ENCODE measurements around the gene BMP8A.
"Not testable (repeated sequence)": the region's sequence is repeated elsewhere in the genome, so short reads cannot be mapped to it uniquely, and the experiment has no call there.

The BMP8A gene

GRCh38 chr1:39508857-39509305, 17.4 kb downstream of the BMP8A start:
- DNase-seq (ENCODE audit: low spot score), result peak; percentile 52
- TF ChIP-seq, protein P1, sequence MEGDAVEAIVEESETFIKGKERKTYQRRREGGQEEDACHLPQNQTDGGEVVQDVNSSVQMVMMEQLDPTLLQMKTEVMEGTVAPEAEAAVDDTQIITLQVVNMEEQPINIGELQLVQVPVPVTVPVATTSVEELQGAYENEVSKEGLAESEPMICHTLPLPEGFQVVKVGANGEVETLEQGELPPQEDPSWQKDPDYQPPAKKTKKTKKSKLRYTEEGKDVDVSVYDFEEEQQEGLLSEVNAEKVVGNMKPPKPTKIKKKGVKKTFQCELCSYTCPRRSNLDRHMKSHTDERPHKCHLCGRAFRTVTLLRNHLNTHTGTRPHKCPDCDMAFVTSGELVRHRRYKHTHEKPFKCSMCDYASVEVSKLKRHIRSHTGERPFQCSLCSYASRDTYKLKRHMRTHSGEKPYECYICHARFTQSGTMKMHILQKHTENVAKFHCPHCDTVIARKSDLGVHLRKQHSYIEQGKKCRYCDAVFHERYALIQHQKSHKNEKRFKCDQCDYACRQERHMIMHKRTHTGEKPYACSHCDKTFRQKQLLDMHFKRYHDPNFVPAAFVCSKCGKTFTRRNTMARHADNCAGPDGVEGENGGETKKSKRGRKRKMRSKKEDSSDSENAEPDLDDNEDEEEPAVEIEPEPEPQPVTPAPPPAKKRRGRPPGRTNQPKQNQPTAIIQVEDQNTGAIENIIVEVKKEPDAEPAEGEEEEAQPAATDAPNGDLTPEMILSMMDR (IDR thresholded peaks at IDR 0.05; ENCODE audit: borderline replicate concordance, control extremely low read depth, extremely low read depth, insufficient read depth, missing control alignments), result no peak
- in situ Hi-C loops (cut with MboI; ENCODE audit: low sequenced_read_pairs, unreplicated experiment), result no loop called here

DNA sequence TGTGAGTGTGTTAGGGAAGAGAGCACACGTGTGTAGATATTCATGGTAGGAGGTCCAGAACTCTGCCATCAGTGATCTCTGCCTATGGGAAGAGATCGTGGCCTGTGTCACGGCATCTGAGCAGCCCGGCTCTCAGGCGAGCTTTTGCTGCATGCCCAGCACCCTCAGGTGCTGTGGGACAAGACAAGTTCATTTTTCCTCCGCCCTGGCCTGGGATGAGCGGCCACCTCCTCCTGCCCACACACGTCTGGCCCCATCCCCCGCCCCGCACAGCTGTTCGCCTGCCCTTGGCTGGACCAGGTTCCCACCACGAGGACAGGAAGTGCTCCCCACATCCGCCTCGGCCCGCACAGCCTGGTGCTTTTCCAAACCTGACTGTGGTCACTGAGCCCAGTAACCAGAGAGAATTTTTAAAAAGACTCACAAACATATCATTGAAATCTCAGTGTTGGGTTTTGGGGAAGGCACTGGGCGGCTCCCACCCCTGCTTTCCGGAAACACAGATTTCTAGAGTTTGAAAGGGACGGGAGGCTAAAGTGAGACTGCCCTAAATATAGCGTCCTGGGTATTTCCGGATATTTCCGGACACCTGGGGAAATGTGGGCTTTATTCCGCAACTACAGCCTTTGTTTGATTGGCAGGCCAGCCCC, 18.0 kb downstream of the BMP8A start:
- TF ChIP-seq, protein P1 (IDR thresholded peaks at IDR 0.05; ENCODE audit: borderline replicate concordance, control extremely low read depth, extremely low read depth, insufficient read depth, missing control alignments), result no peak
- DNase-seq (ENCODE audit: low spot score), result peak; percentile 70
- in situ Hi-C loops (cut with MboI; ENCODE audit: low sequenced_read_pairs, unreplicated experiment), result no loop called here

DNA sequence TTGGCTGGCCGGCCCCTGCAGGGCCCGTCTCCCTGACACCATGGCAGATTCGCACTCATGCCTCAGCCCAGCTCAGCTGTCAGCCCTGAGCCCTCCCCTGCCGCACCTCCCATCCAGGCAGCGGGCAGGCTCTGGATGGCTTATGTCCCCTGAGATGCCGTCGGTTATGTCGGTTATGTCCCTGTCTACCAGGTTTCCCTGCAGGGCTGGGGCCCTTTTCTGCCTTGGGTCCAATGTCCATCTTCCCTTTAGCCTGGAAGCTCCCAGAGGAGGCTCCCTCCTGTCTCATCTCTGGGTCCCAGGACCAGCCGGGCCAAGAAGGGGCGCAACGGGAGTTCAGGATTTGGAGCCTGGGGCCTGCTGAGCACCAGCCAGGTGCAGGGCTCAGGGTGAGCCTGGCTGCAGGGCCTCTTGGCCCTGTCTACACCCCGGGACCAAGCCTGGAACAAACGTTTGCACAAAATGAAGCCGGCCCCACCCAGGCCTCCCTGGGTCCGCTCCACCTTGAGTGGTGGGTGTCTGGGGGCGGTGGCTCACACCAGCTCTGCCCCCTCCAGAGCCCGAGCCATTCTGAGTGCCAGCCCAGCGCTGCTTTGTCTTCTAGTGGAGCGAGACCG, 19.2 kb downstream of the BMP8A start:
- DNase-seq (ENCODE audit: low spot score); in situ Hi-C loops (cut with MboI; ENCODE audit: low sequenced_read_pairs, unreplicated experiment): not testable (repeated sequence)

- in situ Hi-C loops (cut with MboI; ENCODE audit: low sequenced_read_pairs, unreplicated experiment); DNase-seq (ENCODE audit: low spot score): not testable (repeated sequence)
Measured at GRCh38 chr1:39511477-39511876, 20.0 kb downstream of the BMP8A start.

DNA sequence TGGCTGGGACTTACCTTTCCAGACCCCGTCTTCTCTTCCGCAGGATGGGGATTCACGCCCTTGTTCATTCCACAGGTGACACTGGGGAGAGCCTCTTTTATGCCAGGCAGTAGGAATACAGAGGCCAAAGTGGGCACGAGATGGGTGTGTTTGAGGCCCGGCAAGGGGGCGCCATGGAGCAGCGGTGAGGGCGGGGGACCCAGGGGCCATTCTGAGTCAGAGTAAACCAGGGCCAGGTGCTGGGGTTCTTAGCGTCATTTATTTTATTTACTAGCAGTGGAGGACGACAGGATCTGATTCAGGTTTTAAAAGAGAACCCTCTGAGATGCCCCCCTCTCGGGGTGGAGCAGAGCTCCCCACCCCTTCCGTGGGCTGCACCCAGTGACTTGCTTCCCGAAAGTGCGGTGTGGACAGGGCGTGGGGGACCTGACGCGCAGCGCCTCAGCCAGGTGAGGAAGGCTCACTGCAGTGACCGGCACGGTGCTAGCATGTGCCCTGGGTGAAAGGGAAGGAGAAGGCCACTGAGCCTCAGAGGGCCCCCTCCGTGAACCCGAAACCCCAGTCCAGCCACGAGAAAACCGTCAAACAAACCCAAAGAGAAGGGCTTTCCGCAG, 20.9 kb downstream of the BMP8A start:
- DNase-seq (ENCODE audit: low spot score); in situ Hi-C loops (cut with MboI; ENCODE audit: low sequenced_read_pairs, unreplicated experiment): not testable (repeated sequence)

DNA sequence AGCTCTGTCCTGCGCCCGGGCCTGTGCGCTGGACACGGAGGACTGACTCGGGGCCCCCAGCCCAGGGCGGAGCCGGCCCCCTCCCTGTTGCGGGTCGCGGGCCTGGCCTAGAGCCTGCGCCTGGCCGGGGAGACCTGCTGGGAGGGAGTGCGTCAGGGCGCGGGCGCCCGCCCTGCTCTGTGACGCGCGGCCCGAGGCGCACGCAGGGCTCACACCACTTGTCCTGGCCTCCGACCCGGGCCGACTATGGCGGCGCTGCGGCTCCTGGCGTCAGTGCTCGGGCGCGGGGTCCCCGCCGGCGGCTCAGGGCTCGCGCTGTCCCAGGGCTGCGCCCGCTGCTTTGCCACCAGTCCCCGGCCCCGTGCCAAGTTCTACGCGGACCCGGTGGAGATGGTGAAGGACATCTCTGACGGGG, 23.3 kb downstream of the BMP8A start:
- in situ Hi-C loops (cut with MboI; ENCODE audit: low sequenced_read_pairs, unreplicated experiment), result not testable (repeated sequence)

DNA sequence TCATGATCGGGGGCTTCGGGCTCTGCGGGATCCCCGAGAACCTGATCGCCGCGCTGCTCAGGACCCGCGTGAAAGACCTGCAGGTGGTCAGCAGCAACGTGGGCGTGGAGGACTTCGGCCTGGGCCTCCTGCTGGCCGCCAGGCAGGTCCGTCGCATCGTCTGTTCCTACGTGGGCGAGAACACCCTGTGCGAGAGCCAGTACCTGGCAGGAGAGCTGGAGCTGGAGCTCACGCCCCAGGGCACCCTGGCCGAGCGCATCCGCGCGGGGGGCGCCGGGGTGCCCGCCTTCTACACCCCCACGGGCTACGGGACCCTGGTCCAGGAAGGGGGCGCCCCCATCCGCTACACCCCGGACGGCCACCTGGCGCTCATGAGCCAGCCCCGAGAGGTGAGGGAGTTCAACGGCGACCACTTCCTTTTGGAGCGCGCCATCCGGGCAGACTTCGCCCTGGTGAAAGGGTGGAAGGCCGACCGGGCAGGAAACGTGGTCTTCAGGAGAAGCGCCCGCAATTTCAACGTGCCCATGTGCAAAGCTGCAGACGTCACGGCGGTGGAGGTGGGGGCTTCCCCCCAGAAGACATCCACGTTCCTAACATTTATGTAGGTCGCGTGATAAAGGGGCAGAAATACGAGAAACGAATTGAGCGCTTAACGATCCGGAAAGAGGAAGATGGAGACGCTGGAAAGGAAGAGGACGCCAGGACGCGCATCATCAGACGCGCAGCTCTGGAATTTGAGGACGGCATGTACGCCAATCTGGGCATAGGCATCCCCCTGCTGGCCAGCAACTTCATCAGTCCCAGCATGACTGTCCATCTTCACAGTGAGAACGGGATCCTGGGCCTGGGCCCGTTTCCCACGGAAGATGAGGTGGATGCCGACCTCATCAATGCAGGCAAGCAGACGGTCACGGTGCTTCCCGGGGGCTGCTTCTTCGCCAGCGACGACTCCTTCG, 24.0 kb downstream of the BMP8A start:
- DNase-seq (ENCODE audit: low spot score); in situ Hi-C loops (cut with MboI; ENCODE audit: low sequenced_read_pairs, unreplicated experiment): not testable (repeated sequence)

More for the DNA sequence above, 23.3 kb downstream of the BMP8A start:
- not testable (repeated sequence) for DNase-seq (ENCODE audit: low spot score)

DNA sequence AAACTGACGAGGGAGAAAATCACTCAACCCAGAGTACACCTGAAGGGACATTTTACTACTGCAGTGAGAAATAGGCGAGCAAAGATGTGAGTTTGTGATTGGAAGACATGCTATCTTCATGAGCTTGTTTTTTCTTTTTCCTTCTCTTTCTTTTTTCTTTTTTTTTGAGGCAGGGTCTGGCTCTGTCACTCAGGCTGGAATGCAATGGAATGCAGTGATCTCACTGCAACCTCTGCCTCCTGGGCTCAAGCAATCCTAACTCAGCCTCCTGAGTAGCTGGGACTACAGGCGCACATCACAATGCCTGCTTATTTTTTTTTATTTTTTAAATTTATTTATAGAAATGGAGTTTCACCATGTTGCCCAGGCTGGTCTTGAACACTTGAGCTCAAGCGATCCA, 25.4 kb downstream of the BMP8A start:
- in situ Hi-C loops (cut with MboI; ENCODE audit: low sequenced_read_pairs, unreplicated experiment); DNase-seq (ENCODE audit: low spot score): not testable (repeated sequence)

DNA sequence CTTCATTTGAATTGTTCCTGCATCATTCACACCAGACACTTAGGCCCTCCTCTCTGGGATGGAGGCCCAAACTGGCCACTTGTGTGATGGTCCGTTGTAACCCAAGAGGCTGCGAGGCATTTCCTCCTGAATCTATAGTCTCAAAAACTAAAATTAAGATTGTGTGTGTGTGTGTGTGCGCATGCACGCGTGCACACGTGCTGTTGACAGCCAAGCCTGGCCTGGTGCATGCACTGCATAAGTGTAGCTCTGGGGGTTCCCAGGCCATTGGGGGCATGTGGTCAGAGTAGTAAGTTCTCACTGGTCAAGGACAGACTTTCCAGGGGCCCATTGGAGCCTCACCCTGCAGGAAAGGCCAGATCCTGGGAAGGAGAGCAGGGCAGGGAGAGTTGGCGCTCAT, 26.5 kb downstream of the BMP8A start:
- DNase-seq (ENCODE audit: low spot score); in situ Hi-C loops (cut with MboI; ENCODE audit: low sequenced_read_pairs, unreplicated experiment): not testable (repeated sequence)

DNA sequence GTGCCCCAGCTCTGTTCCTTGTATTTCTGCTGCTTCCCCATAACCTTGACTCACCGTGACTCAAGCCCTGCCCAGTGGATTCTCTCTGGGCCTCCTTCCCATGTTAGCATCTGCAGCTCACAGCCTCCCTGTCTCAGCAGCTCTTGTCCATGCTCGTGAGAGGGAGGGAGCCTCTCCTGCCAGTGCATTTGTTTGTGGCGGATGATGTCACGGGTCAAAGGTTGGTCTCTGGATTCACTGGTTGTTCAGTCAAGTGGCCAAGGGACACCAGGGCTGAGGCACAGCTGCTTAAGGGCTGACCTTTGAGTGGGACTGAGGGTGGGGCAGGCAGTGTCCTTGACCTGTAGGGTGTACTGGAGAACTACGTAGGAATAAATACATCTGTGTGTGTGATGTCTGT, 27.9 kb downstream of the BMP8A start:
- in situ Hi-C loops (cut with MboI; ENCODE audit: low sequenced_read_pairs, unreplicated experiment); DNase-seq (ENCODE audit: low spot score): not testable (repeated sequence)

DNA sequence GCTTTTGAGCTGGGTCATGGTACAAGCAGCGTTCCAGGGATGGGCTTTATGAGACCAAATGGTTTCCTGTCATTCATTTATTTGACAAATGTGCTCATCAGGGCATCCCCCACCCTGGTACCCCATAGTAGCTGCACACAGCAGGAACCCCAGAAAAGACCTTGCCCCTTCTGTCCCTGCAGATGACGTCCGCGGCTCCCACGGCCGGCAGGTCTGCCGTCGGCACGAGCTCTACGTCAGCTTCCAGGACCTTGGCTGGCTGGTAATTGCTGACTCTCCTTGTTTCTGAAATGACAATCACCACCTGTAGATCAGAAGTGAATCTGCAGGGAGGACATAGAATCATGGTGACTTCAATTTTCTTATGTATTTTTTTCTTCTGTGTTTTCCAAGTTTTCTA, 30.8 kb downstream of the BMP8A start:
- DNase-seq (ENCODE audit: low spot score); in situ Hi-C loops (cut with MboI; ENCODE audit: low sequenced_read_pairs, unreplicated experiment): not testable (repeated sequence)
